HG02642 (cell line): ENCODE results near the gene FHOD3.
"Not testable (repeated sequence)": the region's sequence is repeated elsewhere in the genome, so short reads cannot be mapped to it uniquely, and the experiment has no call there.

ENCODE experiments used
- ATAC-seq: cut with Tn5 transposase; IDR thresholded peaks from one replicate; pipeline ENCODE4 v1.9.1; 2021; ENCODE audit warnings: mild to moderate bottlenecking; ENCODE audit not compliant: unreplicated experiment, poor library complexity

Gene FHOD3

GRCh38 chr18:36711014-36711725 is 413.7 kb downstream of the FHOD3 start:
- ATAC-seq: no peak

DNA sequence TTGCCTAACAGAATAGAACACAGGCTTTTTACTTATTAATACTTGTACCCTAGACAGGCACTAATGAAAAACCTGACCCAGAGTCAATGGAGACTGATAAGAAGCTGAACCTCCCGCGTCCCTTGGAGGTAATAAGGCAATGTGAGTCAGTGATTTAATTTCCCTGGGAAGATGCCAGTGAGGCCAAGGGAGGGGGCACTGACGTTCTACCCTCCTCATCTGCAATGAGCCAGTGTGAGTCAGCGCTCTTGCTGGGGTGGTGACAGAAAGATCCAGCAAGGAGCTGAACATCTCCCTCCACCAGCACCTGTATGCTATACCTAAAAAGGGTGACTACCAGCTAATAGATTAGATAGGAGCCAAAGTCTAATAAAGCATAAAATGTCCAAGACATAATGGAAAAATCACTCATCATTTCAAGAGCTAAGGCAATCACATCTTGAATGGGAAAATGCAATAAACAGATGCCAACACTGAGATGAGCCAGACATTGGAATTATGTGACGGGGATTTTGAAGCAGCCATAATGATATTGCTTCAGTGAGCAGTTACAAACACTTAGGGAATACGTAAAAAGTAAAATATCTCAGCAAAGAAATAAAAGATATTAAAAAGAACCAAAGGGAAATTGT is 414.4 kb downstream of the FHOD3 start:
- no peak for ATAC-seq

DNA sequence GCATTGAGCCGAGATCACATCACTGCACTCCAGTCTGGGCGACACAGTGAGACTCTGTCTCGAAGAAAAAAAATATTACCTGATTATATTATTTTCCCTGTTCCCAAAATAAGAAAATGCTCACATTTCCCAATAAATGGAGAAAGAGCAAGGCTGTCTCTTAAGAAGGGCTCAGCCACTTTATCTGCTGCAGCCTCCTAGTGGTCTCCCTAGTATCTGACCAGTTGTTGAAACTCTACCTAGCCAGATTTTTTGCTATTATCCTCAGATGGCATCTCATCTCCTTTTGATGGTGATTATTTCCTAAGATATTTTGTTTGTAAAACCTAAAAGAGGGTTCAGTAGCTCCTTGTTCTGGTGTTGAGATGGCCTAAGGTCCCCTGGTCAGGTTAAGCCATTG is 417.0 kb downstream of the FHOD3 start:
- no peak for ATAC-seq

GRCh38 chr18:36717422-36718110 is 420.1 kb downstream of the FHOD3 start:
- no peak for ATAC-seq

DNA sequence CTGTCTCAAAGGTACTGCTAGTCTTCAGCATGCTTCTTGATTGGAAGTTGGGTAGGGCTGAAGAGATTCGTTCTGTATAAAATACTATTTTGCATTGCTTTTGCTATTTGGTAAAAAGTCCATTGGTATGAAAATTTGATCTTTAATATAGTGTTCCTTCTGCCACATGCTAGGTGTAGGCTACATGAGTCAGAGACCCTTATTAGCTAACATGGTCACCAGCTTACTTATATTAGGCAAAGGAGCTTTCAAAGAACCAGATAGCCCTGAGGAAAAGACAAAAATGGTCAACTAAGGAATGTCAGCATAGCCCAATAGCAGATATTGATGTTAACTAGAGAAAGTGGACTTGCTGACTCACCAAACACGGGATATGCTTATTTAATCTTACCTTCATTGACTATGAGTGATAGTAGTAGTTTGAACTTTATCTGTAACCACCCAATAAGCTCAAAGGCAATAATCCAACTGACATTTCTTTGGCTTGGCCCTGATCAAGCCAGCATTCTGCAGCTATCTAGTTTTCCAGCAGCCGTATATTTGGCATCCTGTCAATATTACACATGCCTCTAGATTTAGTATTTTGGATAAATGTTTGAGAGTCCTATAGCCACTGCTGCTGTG is 421.3 kb downstream of the FHOD3 start:
- ATAC-seq: no peak

GRCh38 chr18:36719630-36720029 is 422.1 kb downstream of the FHOD3 start:
- no peak for ATAC-seq

DNA sequence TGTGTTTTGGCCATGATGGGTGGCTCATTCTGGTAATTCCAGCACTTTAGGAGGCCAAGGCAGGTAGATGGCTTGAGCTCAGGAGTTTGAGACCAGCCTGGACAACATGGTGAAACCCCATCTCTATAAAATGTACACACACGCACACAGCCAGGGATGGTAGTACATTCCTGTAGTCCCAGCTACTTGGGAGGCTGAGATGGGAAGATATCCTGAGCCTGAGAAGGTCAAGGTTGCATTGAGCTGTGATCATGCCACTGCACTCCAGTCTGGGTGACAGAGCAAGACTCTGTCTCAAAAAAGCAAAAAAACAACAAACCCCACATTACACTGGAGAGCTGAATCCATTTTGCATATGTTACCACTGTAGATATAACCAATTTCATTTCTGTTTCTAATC is 423.8 kb downstream of the FHOD3 start:
- not testable (repeated sequence) for ATAC-seq

- ATAC-seq: no peak
Measured at GRCh38 chr18:36724169-36724568, 426.7 kb downstream of the FHOD3 start.

DNA sequence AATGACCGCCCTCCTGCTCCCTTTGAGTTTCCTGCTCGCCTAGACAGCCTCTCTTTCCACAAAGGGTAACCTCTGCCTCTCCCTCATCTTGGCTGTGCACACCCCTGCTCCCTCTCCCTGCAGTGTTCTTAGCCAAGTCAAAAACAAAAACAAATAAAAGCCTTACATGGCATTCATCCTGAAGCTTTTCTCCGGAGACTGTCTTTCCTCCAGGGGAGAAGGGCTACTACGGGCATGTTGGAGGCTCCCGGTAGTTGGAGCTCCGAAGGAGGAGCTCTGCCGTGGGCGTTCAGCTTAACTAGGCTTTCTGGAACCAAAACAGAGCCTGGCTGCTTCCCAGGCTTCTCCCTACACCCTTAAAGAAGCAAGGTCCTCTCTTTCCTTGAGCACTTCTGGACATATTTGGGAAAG is 427.1 kb downstream of the FHOD3 start:
- no peak for ATAC-seq

GRCh38 chr18:36728345-36728744 is 430.8 kb downstream of the FHOD3 start:
- ATAC-seq: no peak

DNA sequence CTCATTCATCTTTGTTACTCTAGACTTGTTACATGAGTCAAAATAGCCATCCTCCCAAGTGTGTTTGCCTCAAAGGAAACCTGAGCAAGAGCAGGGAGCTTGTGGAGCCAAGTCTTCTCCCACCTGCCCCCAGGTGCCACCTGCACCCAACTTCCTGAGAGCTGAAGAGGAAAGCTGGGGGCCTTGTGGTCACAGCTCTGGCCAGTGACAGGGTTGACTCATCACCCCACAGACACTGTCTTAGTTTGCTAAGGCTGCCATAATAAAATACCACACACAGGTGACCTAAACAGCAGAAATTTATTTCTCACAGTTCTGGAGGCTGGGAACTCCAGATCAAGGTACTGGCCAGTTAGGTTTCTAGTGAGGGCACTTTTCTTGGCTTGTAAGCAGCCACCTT is 431.7 kb downstream of the FHOD3 start:
- no peak for ATAC-seq

DNA sequence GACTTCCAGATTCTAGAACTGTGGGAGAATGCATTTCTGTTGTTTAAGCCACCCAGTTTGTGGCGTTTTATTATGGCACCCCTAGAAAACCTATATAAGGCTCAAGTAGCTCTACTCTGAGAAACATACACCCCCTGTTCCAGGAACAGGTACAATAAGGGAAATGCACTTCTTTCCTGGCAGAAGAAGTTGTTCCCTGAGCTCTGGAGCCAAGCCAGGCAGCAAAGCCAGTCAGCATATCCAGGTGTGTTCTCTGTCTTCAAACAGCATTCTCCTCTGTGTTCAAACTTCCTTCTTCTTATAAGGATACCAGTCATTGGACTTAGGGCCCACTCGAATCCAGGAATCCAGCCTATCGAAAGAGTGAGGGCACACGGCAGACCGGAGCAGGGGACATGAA is 434.8 kb downstream of the FHOD3 start:
- no peak for ATAC-seq

GRCh38 chr18:36733150-36733549 is 435.6 kb downstream of the FHOD3 start:
- ATAC-seq: no peak

DNA sequence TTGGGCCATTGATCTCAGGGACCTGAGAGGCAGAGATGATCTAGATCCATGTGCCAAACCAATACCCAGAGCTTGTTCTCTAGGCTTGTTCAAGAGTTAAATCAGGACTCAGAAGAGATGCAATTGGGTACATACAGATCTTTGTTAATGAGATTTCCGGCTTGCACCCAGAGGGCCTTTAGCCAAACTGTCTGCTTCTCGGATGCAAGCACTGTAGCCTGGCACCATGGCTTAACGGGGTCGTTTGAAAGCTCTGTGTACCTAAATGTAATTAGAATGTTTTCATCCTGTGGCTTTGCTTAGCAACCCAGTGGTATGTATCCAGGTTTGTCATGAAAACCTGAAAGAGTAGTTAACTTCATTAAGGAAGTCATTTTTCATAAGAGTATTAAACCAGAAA is 437.1 kb downstream of the FHOD3 start:
- ATAC-seq: no peak

- ATAC-seq: no peak
Measured at GRCh38 chr18:36735130-36735529, 437.6 kb downstream of the FHOD3 start.

GRCh38 chr18:36736094-36736493 is 438.6 kb downstream of the FHOD3 start:
- no peak for ATAC-seq

- ATAC-seq: no peak
Measured at GRCh38 chr18:36737316-36737715, 439.8 kb downstream of the FHOD3 start.

- no peak for ATAC-seq
Measured at GRCh38 chr18:36744261-36744876, 446.9 kb downstream of the FHOD3 start.

DNA sequence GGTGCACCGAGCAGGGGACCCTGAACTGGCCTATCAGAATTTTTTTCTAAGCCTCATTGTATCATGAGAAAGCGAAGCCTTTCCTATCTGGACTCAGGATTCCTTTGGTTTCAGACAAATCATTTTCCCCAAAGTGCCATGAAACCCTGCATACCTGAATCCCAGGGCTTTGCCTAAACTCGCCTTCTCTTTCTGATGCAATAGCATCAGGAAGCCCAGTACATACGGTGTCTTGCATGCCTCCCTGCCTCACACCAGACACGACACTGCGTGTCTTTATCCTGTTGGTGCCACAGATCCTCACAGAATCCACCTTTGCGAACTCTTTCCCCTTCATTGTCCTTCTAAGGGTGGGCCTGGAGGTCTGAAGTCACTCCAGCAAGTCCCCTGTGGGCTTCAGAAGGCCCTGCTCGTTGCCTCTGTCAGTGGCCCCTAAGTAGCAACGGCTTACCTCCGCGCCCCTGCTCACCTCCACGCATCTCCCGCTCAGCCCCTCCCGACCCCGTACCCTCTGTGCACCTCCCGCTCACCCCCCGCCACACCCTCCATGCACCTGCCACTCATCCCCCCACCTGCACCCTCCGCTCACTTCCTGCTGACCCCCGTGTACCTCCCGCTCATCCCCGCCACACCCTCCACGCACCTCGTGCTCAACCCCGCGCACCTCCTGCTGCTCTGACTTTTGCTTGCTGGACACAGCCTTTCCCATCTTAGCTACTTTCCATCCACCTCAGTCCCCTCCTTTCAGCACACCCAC is 447.9 kb downstream of the FHOD3 start:
- no peak for ATAC-seq
